Omental fat pad (tissue), 4 donors: ENCODE results near the gene ERC2. TPM values are rescaled to one million over a fixed set of nuclear protein-coding genes. Genes with fewer than 3 reads are reported as not detected.
A peak's percentile ranks its signal among the peaks of the same experiment; 100 is the strongest.

Experiments used
- ATAC-seq: fragments of 150-250 bp; one replicate; pipeline ENCODE4 v1.9.1; 2016; ENCODE audit warnings: mild to moderate bottlenecking, moderate library complexity; ENCODE audit not compliant: low FRiP score
- DNase-seq: peaks from one replicate; pipeline ENCODE4 v3.0.0-alpha.2; 2019; ENCODE audit warnings: low spot score
- total RNA-seq, 4 donors: library from RNA; depleted of rRNA; stranded (reverse); fragments of >200 nt; gene quantifications; one replicate each; pipeline ENCODE4 v1.1.0, GENCODE V29; 2016
- TF ChIP-seq, protein P1 (sequence below), 3 donors: fragments of 450-650 bp; IDR thresholded peaks; one replicate each; pipeline ENCODE4 v1.5.1; 2016 to 2017; ENCODE audit warnings: antibody characterized with exemption in 3 of 3, mild to moderate bottlenecking in 3 of 3, moderate library complexity in 2 of 3

Gene ERC2
- total RNA-seq, 4 donors from 2014 or later, result 0.75 to 4.2 (median 2.3) TPM; not detected in 1

- DNase-seq (no peak), ATAC-seq (no peak)
- TF ChIP-seq, protein P1, sequence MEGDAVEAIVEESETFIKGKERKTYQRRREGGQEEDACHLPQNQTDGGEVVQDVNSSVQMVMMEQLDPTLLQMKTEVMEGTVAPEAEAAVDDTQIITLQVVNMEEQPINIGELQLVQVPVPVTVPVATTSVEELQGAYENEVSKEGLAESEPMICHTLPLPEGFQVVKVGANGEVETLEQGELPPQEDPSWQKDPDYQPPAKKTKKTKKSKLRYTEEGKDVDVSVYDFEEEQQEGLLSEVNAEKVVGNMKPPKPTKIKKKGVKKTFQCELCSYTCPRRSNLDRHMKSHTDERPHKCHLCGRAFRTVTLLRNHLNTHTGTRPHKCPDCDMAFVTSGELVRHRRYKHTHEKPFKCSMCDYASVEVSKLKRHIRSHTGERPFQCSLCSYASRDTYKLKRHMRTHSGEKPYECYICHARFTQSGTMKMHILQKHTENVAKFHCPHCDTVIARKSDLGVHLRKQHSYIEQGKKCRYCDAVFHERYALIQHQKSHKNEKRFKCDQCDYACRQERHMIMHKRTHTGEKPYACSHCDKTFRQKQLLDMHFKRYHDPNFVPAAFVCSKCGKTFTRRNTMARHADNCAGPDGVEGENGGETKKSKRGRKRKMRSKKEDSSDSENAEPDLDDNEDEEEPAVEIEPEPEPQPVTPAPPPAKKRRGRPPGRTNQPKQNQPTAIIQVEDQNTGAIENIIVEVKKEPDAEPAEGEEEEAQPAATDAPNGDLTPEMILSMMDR (IDR thresholded peaks at IDR 0.05), result no peak
Observed at GRCh38 chr3:55630921-55631299, 837.4 kb downstream of the ERC2 start.

DNA sequence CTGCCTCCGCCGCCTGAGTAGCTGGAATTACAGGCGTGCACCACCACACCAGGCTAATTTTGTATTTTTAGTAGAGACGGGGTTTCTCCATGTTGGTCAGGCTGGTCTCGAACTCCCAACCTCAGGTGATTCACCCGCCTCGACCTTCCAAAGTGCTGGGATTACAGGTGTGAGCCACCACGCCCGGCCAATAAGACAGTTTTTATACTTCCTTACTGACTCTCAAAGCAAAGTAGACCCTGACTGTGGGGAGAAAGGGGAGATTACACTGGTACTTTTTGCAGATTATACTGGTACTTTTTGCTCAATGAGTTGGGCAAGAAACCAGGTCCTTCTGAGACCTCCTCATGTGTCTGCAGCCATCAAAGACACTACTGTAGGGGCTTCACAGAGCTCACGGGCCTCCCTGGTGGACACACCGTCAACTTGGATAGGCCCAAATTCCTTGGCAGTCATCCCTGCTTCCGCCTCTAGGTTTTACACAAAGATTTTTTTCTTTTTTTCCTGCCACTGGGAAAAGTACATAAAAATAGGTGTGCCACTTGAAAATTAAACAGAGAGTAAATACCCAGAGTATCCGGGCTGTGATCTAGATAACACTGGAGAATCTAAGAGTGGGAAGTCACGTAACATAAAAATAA is 837.9 kb downstream of the ERC2 start:
- no peak for DNase-seq
- ATAC-seq, result no peak
- TF ChIP-seq, protein P1 (IDR thresholded peaks at IDR 0.05), result no peak

- TF ChIP-seq, protein P1 (IDR thresholded peaks at IDR 0.05), result no peak
- no peak for ATAC-seq
- DNase-seq, result no peak
Observed at GRCh38 chr3:55629432-55629831, 838.8 kb downstream of the ERC2 start.

GRCh38 chr3:55626279-55626665 is 842.0 kb downstream of the ERC2 start:
- no peak for ATAC-seq
- TF ChIP-seq, protein P1 (IDR thresholded peaks at IDR 0.05), result no peak

DNA sequence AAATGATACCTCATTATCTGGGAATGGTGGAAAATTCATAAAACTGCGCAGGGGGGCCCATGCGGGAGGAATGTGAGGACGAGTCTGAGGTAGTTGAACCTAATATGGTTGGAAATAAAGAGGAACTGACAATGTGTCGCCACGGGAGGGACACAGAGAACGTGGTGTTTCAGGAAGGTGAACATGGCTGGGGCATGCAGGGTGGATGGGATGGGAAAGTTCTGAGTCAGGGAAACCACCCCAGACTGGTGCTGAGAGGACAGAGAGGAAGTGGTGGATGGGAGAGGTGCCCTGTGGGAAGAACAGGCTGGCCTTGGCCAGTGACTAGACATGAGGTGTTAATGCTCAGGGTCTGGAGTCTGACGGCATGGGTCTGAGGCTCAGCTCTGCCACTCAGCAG is 844.0 kb downstream of the ERC2 start:
- ATAC-seq (no peak), DNase-seq (no peak)
- TF ChIP-seq, protein P1 (IDR thresholded peaks at IDR 0.05), result no peak

More at GRCh38 chr3:55626279-55626665, 842.0 kb downstream of the ERC2 start:
- DNase-seq, result no peak

DNA sequence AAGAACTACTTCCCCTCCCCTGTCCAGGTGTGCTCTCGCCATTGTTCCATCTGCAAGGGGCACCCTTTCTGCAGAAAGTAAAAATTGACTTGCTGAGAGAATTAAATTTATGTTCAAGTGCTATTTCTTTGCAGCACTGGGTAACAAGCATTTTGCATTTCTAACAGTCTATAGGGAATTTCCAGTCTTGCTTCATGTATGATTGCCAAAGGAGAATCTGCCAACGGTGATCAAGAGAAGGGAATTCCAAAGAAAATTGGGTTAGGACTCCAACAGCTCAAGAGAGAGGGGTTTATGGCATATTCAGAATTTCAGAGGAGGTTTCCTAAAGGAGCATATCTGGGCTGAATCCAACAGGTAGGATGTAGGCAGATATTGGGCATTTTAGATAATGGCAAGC is 844.5 kb downstream of the ERC2 start:
- DNase-seq, result no peak
- no peak for ATAC-seq
- TF ChIP-seq, protein P1 (IDR thresholded peaks at IDR 0.05), result no peak

DNA sequence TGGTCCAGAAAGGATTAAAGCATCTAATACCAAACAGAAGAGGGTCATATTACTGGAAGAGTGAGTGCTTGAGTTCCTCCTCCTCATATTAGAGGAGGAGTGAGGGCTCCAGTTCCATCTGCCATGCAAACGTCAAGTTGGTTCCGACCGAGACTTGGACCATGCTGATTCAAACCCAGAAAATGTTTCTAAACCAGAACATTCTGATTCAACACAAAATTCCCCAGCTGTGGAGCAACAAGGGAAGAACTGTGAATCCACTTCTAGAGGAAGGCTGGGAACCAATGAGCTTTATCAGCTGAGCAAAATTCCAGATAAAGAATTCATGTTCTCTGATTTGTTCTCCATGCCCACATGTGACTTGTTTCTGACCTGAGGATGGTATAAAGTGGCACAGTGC is 845.5 kb downstream of the ERC2 start:
- TF ChIP-seq, protein P1 (IDR thresholded peaks at IDR 0.05), result no peak

More for the DNA sequence above, 845.5 kb downstream of the ERC2 start:
- peak; percentile 54 for ATAC-seq
- no peak for DNase-seq
